ENCODE results near the gene PRKG2.

Gene PRKG2

GRCh38 chr4:81199831-81200230 is 15.2 kb downstream of the PRKG2 start:
- no peaks in the 10 kb centered on the region for H3K36me3 Mint-ChIP-seq
- H3K4me3 Mint-ChIP-seq, result no peak overlapping the region
- H3K27ac Mint-ChIP-seq, result no peak overlapping the region
- H3K9me3 Mint-ChIP-seq, result no peaks in the 10 kb centered on the region
- H3K27me3 Mint-ChIP-seq, result peaks cover 0 to 6% of the 10 kb centered on the region in 2 donors
- H3K4me1 Mint-ChIP-seq, result no peaks in the 10 kb centered on the region
- ATAC-seq (replicated peaks), result no peak
- no peak for DNase-seq

GRCh38 chr4:81198609-81199008 is 16.4 kb downstream of the PRKG2 start:
- H3K27ac Mint-ChIP-seq, result no peak overlapping the region
- H3K27me3 Mint-ChIP-seq, result peaks cover 0 to 4% of the 10 kb centered on the region in 2 donors
- H3K4me1 Mint-ChIP-seq, result no peaks in the 10 kb centered on the region
- H3K4me3 Mint-ChIP-seq, result no peak overlapping the region
- ATAC-seq (replicated peaks) (no peak), DNase-seq (no peak)
- no peaks in the 10 kb centered on the region for H3K9me3 Mint-ChIP-seq
- no peaks in the 10 kb centered on the region for H3K36me3 Mint-ChIP-seq

GRCh38 chr4:81197864-81198524 is 17.0 kb downstream of the PRKG2 start:
- Mint-ChIP-seq H3K27me3 (peaks cover 0 to 4% of the 10 kb centered on the region in 2 donors), H3K4me1 (no peaks in the 10 kb centered on the region), H3K27ac (no peak overlapping the region), H3K36me3 (no peaks in the 10 kb centered on the region), H3K4me3 (no peak overlapping the region), H3K9me3 (no peaks in the 10 kb centered on the region)
- no peak for DNase-seq
- ATAC-seq (replicated peaks), result no peak

GRCh38 chr4:81196126-81196650 is 18.8 kb downstream of the PRKG2 start:
- no peak for DNase-seq
- H3K9me3 Mint-ChIP-seq, result peaks cover under 1 to 1% of the 10 kb centered on the region in 2 donors
- H3K4me3 Mint-ChIP-seq, result no peak overlapping the region
- H3K4me1 Mint-ChIP-seq, result no peaks in the 10 kb centered on the region
- H3K36me3 Mint-ChIP-seq, result no peaks in the 10 kb centered on the region
- peaks cover 0 to 5% of the 10 kb centered on the region in 2 donors for H3K27me3 Mint-ChIP-seq
- no peak overlapping the region for H3K27ac Mint-ChIP-seq
- no peak for ATAC-seq (replicated peaks)

- no peaks in the 10 kb centered on the region for H3K36me3 Mint-ChIP-seq
- H3K4me3 Mint-ChIP-seq, result no peak overlapping the region
- DNase-seq (no peak), ATAC-seq (replicated peaks) (no peak)
- H3K27me3 Mint-ChIP-seq, result peaks cover 0 to 8% of the 10 kb centered on the region in 2 donors
- peaks cover 3 to 4% of the 10 kb centered on the region in 2 donors for H3K9me3 Mint-ChIP-seq
- H3K4me1 Mint-ChIP-seq, result no peaks in the 10 kb centered on the region
- no peak overlapping the region for H3K27ac Mint-ChIP-seq
Measured at GRCh38 chr4:81195475-81195874, 19.5 kb downstream of the PRKG2 start.

- H3K36me3 Mint-ChIP-seq, result no peaks in the 10 kb centered on the region
- no peak for DNase-seq
- H3K9me3 Mint-ChIP-seq, result peaks cover 3 to 4% of the 10 kb centered on the region in 2 donors
- H3K27me3 Mint-ChIP-seq, result peaks cover 0 to 7% of the 10 kb centered on the region in 2 donors
- no peak for ATAC-seq (replicated peaks)
- no peak overlapping the region for H3K27ac Mint-ChIP-seq
- H3K4me3 Mint-ChIP-seq, result no peak overlapping the region
- H3K4me1 Mint-ChIP-seq, result no peaks in the 10 kb centered on the region
Measured at GRCh38 chr4:81194286-81194685, 20.7 kb downstream of the PRKG2 start.

- H3K36me3 Mint-ChIP-seq, result no peaks in the 10 kb centered on the region
- DNase-seq, result no peak
- ATAC-seq (replicated peaks), result no peak
Measured at GRCh38 chr4:81180916-81181315, 34.1 kb downstream of the PRKG2 start.

GRCh38 chr4:81179326-81179725 is 35.7 kb downstream of the PRKG2 start:
- no peaks in the 10 kb centered on the region for H3K4me1 Mint-ChIP-seq
- no peak overlapping the region for H3K4me3 Mint-ChIP-seq
- H3K27ac Mint-ChIP-seq, result no peak overlapping the region
- no peak for ATAC-seq (replicated peaks)
- DNase-seq, result no peak
- H3K27me3 Mint-ChIP-seq, result peaks cover 0 to 19% of the 10 kb centered on the region in 2 donors
- H3K9me3 Mint-ChIP-seq, result peaks cover 0 to 8% of the 10 kb centered on the region in 2 donors
- no peaks in the 10 kb centered on the region for H3K36me3 Mint-ChIP-seq

More at GRCh38 chr4:81180916-81181315, 34.1 kb downstream of the PRKG2 start:
- Mint-ChIP-seq H3K27me3 (peaks cover 5 to 23% of the 10 kb centered on the region in 2 donors), H3K4me1 (no peaks in the 10 kb centered on the region), H3K4me3 (no peak overlapping the region), H3K9me3 (peaks cover 0 to 8% of the 10 kb centered on the region in 2 donors), H3K27ac (no peak overlapping the region)

GRCh38 chr4:81173213-81173612 is 41.8 kb downstream of the PRKG2 start:
- Mint-ChIP-seq H3K9me3 (peaks cover 0 to 2% of the 10 kb centered on the region in 2 donors), H3K4me3 (no peak overlapping the region), H3K36me3 (no peaks in the 10 kb centered on the region), H3K4me1 (no peaks in the 10 kb centered on the region), H3K27ac (no peak overlapping the region), H3K27me3 (peaks cover 0 to 9% of the 10 kb centered on the region in 2 donors)
- no peak for ATAC-seq (replicated peaks)
- no peak for DNase-seq

- Mint-ChIP-seq H3K27me3 (peaks cover 0 to 3% of the 10 kb centered on the region in 2 donors), H3K4me1 (no peaks in the 10 kb centered on the region), H3K9me3 (no peaks in the 10 kb centered on the region), H3K4me3 (no peak overlapping the region), H3K27ac (no peak overlapping the region), H3K36me3 (no peaks in the 10 kb centered on the region)
- ATAC-seq (replicated peaks) (no peak), DNase-seq (no peak)
Measured at GRCh38 chr4:81166458-81167160, 48.4 kb downstream of the PRKG2 start.

- H3K27me3 Mint-ChIP-seq, result no peaks in the 10 kb centered on the region
- H3K36me3 Mint-ChIP-seq, result no peaks in the 10 kb centered on the region
- H3K4me1 Mint-ChIP-seq, result no peaks in the 10 kb centered on the region
- DNase-seq, result no peak
- ATAC-seq (replicated peaks), result no peak
- no peaks in the 10 kb centered on the region for H3K9me3 Mint-ChIP-seq
- H3K27ac Mint-ChIP-seq, result no peak overlapping the region
- H3K4me3 Mint-ChIP-seq, result no peak overlapping the region
Measured at GRCh38 chr4:81165861-81166430, 49.1 kb downstream of the PRKG2 start.

GRCh38 chr4:81164623-81165416 is 50.2 kb downstream of the PRKG2 start:
- ATAC-seq (replicated peaks) (no peak), DNase-seq (no peak)
- no peaks in the 10 kb centered on the region for H3K9me3 Mint-ChIP-seq
- H3K27me3 Mint-ChIP-seq, result no peaks in the 10 kb centered on the region
- no peak overlapping the region for H3K4me3 Mint-ChIP-seq
- H3K36me3 Mint-ChIP-seq, result no peaks in the 10 kb centered on the region
- no peak overlapping the region for H3K27ac Mint-ChIP-seq
- H3K4me1 Mint-ChIP-seq, result no peaks in the 10 kb centered on the region

- ATAC-seq (replicated peaks), result no peak
- Mint-ChIP-seq H3K4me1 (no peaks in the 10 kb centered on the region), H3K27ac (no peak overlapping the region), H3K4me3 (no peak overlapping the region), H3K27me3 (no peaks in the 10 kb centered on the region), H3K9me3 (peaks cover 0 to under 1% of the 10 kb centered on the region in 2 donors), H3K36me3 (no peaks in the 10 kb centered on the region)
- DNase-seq, result no peak
Measured at GRCh38 chr4:81164126-81164525, 50.9 kb downstream of the PRKG2 start.

Data from stimulated activated naive B cell treated with anti-CD40 and anti-IgM and Interleukin-4, amounts not matched to agents 10 μg/mL and 1 μg/mL and 100 μg/mL, for 72 hours (primary cell).